ENCODE data around the gene PARVB.

DNA sequence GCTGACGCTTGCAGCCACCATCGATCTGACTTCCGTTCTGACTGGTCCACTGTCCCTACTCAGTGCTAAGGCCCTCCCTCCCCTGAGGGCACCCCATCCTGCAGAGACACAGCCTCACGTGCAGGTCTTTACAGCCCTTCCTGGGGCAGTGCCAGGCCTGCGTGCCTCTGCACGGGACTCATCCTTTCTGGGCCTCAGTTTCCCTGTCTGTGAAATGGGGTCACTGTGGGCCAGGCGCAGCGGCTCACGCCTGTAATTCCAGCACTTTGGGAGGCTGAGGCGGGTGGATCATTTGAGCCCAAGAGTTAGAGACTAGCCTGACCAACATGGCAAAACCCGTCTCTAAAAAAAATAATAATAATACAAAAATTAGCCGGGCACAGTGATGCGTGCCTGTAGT is 138.9 kb downstream of the PARVB start:
- TF ChIP-seq EZH2phosphoT487 (IDR thresholded peaks at IDR 0.05), result no peak
- TF ChIP-seq, protein P1, sequence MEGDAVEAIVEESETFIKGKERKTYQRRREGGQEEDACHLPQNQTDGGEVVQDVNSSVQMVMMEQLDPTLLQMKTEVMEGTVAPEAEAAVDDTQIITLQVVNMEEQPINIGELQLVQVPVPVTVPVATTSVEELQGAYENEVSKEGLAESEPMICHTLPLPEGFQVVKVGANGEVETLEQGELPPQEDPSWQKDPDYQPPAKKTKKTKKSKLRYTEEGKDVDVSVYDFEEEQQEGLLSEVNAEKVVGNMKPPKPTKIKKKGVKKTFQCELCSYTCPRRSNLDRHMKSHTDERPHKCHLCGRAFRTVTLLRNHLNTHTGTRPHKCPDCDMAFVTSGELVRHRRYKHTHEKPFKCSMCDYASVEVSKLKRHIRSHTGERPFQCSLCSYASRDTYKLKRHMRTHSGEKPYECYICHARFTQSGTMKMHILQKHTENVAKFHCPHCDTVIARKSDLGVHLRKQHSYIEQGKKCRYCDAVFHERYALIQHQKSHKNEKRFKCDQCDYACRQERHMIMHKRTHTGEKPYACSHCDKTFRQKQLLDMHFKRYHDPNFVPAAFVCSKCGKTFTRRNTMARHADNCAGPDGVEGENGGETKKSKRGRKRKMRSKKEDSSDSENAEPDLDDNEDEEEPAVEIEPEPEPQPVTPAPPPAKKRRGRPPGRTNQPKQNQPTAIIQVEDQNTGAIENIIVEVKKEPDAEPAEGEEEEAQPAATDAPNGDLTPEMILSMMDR (IDR thresholded peaks at IDR 0.05), result no peak
- no peak for TF ChIP-seq EZH2 (IDR thresholded peaks at IDR 0.05)

All from neural progenitor cell (in vitro differentiated cells).